ENCODE data around the gene MADD.

Gene MADD

GRCh38 chr11:47269829-47270305 is at the start of gene MADD:
MADD (plus strand) TSS chr11:47270133.
- DNase-seq = peak; percentile 92

GRCh38 chr11:47220401-47220821 is 49.5 kb upstream of the MADD start:
- no peak for DNase-seq

DNA sequence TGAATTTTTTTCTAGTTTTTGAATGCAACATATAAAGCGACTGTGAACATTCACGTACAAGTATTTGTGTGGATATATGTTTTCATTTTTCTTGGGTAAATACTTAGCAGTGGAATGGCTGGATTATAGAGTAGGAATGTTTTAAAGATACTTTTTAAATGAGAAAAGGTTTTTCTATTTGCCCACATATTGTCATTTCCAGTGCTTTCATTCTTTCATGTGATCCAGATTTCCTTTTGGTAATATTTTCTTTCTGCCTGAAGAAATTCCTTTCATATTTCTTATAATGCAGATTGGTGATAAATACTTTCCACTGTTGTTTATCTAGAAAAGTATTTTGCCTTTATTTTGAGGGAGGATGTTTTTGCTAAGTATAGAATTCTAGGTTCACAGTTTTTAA is 47.2 kb upstream of the MADD start:
- no peak for DNase-seq

DNA sequence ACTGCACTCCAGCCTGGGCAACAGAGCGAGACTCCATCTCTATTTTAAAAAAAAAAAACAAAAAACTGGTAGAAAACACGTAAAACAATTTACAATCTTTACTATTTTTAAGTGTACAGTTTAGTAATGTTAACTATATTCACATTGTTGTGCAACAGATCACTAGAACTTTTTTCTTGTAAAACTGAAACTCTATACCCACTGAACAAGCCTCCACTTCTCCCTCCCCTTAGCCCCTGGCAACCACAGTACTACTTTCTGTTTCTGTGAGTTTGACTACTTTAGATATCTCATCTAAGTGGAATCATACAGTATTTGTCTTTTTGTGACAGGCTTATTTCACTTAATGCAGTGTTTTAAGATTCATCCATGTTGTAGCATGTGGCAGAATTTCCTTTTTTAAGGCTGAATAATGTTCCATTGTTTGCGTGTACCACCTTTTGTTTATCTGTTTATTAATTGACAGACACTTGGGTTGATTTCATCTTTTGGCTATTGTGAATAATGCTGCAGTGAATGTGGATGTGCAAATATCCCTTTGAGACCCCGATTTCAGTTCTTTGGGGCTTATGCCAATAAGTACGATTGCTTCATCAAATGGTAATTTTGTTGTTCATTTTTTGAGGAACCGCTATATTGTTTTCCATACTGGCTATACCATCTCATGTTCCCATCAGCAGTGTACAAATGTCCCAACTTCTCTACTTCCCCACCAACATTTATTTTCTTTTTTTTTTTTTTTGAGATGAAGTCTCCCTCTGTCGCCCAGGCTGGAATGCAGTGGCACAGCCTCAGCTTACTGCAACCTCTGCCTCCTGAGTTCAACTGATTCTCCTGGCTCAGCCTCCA is 44.2 kb upstream of the MADD start:
- no peak for DNase-seq

DNA sequence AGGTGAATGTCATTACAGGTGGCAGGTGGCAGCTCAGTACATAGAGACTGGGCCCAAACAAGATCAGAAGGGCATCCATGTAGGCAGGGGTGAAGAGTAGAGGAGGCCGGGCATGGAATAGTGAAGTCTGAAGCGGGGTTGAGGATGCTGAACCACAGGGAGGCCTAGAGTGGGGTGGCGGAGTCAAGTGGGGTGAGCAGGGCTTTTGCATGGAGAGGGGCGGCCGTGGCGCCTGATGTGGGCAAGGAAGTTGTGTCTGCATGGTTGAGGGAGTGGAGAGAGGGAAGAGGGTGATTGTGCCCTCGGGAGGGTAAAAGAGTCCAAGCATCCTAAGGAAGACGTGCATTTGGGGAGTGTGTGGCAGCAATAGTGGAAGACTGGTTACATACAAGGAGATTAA is 40.8 kb upstream of the MADD start:
- no peak for DNase-seq

DNA sequence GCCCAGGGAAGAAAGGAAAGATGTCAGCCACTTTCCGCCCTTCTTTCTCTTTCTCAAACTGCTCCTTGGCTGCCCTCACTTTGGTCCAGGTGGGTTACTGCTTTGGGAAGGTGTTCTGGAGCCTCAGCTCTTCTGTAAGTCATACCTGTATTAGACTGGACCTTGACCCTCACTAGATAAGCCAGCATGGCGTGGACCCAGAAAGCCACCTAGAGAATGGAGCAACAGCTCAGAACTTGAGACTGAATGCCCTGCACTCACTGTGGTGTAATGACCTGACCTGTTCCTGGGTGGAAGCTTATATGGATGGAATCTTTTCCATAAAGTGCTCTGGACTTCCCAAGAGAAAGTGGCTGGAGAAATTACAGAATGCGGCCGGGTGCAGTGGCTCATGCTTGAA is 36.9 kb upstream of the MADD start:
- DNase-seq = no peak

DNA sequence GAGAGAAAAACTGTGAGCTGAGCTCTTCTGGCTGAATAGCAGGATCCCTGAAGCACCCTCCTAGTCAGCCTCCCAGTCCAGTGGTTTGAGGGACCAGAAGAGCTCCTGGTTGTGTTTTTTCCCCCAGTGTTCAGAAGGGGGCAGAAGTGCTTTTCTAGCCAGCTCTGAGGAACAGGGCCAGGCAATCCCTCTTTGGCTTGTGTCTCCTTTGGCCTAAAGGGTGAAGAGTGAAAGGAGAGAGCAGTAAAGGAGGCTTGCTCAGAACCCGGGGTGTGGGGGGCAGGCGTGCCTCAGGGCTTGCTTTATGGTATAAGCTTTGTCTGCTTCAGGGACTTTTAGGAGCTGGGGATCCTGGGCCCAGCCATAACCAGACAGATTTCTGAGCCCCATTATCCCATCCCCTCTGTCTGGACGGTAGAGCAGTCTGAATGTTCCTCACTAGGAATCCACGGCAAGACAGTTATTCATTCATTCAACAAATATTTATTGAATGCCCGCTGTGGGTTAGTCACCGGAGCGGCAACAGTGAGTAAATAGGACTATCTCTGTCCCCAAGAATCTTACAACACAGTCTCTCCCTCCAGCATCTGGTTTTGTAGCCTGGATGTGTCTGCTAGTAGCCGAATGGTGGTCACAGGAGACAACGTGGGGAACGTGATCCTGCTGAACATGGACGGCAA is 35.8 kb upstream of the MADD start:
- DNase-seq = peak; percentile 56

DNA sequence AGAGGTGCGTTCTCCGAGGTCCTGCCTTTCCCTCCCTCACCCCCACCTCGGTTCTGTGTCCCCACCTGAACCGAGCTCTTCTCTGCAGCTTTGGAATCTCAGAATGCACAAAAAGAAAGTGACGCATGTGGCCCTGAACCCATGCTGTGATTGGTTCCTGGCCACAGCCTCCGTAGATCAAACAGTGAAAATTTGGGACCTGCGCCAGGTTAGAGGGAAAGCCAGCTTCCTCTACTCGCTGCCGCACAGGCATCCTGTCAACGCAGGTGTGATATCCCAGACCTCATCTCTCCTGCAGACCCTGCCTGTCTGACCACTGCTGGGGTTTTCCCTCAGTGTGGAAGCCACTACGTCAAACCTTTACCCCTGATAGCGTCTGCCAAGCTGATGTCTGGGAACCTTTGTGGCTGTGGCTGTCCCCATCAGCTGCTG is 35.2 kb upstream of the MADD start:
- no peak for DNase-seq

- DNase-seq = no peak
Measured at GRCh38 chr11:47235163-47235562, 34.8 kb upstream of the MADD start.

GRCh38 chr11:47236482-47236881 is 33.5 kb upstream of the MADD start:
- peak; percentile 68 for DNase-seq

DNA sequence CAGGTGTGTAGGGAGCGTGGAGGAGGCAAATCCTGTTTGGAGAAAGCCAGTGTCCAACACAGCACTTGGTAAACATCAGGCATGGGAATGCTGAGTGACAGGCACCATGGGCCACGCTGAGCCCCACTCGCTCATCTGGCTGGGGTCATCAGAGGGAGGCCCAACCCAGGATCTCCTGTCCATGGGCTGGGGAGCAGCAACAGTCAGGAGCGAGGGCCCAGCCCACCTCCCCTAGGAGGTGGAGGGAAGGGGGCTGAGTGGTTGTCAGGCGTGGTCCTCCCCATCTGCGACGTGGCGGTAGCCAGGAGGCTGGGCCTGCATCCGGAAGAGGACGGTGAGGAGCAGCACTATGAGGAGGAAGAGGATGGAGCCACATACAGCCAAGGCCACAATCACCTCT is 30.1 kb upstream of the MADD start:
- DNase-seq = no peak

GRCh38 chr11:47241841-47242301 is 28.1 kb upstream of the MADD start:
- DNase-seq = no peak

GRCh38 chr11:47242596-47243192 is 27.2 kb upstream of the MADD start:
- DNase-seq = no peak

DNA sequence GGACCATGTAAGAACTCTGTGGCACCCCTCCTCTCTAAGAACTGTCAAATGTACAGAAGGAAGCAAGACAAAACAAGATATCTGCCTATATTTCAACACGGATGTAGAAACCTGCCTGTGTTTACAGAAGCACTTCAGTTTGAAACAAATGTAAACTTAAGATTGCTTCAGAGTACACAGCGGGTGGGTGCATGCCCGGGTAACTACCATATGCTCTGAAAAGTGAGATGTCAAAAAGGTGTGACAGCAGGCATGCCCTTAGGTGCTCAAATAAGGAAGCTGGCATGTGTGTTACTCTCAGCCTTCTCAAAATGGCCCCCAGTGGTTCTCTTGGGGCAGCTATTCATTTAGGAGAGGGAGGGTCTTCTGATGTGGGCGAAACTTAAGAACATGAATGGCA is 26.5 kb upstream of the MADD start:
- no peak for DNase-seq

- DNase-seq = no peak
Measured at GRCh38 chr11:47244448-47245350, 25.2 kb upstream of the MADD start.

DNA sequence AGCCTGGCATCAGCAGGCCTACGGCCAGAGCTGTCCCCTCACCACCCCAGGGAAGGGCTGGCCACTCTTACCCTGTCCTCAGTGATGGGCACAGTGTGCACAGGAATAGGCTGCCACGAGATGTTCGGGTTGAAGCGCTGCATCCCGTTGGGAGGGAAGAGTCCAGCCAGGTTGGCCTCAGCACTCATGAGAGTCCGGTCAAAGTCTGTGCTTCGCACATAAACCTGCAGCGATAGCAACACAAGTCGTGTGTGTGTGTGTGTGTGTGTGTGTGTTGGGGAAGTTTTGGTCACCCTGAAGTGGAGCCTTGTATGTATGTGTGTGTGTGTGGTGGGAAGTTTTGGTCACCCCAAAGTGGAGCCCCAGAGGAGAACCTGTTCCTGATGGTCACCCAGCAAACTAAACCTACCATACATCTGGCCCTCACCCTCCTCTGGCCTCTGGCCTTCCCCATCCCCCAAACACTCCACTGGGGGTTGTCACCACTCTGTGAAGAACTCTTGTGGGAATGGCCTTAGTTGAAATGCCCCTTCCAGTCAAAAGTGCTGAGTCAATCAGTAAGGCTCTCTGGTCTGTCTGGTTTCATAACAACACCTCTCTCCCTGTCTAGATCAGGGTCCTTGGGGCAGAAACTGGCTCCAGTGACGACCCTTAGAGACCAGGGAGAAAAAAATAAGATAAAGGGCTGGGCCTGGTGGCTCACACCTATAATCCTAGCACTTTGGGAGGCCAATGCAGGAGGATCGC is 24.1 kb upstream of the MADD start:
- no peak for DNase-seq

GRCh38 chr11:47247502-47247901 is 22.4 kb upstream of the MADD start:
- no peak for DNase-seq

- no peak for DNase-seq
Measured at GRCh38 chr11:47248304-47248663, 21.6 kb upstream of the MADD start.

GRCh38 chr11:47248664-47249377 is 21.1 kb upstream of the MADD start, which contains the start of gene ACP2:
ACP2 (minus strand) TSS chr11:47248814; CDS start chr11:47248789, 25 bp downstream.
- peak; percentile 95 for DNase-seq

DNA sequence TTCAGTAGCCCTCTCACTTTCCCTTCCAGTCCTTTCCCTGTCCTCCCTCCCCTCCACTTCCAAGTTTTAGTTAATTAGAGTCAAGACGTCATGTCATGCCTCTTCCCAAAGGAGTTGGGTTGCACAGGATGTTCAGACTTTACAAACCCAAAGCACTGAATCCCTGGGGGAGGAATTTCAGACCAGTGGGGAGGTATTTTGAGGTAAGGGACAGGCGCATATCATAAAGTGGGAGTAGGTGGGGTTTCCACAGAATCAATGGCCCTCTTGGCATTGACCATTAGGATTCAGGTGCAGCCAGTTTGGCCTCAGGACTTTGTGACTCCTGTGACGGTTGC is 20.6 kb upstream of the MADD start:
- DNase-seq = no peak

DNA sequence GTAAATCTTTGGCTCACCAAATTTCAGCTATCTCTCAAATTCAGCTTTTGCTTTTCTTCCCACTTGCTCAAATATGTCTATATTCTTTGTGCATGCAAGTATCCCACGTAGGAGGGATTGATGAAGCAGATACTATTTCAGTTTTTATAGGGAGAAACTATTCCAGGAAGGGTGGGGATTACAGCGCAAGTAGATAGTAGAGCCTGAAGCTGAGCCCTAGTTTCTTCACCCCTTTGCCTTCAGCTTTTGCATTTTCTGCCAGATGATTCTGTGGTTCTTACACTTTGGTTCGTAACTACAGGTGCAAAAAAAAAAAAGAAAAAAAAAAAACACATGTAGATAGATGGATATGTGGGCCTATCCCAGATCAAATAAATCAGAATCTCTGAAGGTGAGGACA is 18.2 kb upstream of the MADD start:
- DNase-seq = no peak
